ENCODE results near the gene TUBA4A. TPM values are rescaled to one million over a fixed set of nuclear protein-coding genes. Genes with fewer than 3 reads are reported as not detected.
A peak's percentile ranks its signal among the peaks of the same experiment; 100 is the strongest.

TUBA4A gene
- total and polyA plus RNA-seq, 9 of the 15 experiments (the other 6 are each of a cell fraction or from before 2014, with no cell fraction given): 25.1 to 174 (median 42.4) TPM

DNA sequence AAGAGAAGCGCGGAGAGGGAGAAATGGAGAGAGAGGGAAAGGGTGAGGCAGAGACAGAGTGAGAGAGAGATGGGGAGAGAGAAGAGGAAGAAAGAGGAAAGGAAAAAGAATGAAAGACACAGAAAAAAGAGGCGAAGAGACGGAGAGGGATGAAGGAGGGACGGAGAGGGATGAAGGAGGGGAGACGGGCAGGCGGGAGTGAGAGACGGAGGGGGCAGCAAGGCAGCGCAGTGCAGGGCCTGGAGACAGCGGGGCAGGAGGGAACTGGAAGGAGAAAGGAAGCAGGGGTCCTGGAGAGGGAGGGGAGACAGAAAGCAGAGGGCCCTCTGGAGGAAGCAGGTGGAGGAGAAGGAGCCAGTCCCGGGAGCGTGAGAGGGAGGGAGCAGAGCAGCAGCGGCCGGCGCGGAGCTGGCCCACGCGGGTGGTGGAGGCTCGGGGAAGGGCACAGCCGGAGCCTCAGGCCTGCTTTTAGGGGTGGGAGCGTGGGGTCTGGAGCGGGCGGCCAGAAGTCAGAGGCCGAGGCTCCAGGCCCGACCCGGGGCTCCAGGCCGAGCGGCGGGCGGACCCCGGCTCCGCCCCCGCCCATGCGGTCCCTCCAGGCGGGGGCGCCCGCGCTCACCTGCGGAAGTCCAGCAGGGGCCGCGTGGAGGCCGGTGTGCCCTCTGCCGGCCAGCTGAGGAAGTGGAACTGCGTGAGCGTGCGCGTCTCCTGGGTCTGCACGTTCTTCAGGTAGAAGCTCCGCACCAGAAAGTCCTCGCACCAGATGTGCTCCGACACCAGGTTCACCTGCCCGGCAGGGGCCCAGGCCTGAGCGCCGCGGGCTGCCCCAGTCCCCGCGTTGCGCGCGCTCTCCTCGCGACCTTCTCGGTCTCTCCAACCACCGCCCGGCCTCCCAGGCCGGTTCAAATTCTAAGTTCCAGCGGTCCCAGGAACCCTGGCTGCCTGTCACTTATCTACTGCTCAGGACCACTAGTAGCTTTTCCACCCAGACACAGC is 40.9 kb upstream of the TUBA4A start (continued):
- TF ChIP-seq, protein P1, sequence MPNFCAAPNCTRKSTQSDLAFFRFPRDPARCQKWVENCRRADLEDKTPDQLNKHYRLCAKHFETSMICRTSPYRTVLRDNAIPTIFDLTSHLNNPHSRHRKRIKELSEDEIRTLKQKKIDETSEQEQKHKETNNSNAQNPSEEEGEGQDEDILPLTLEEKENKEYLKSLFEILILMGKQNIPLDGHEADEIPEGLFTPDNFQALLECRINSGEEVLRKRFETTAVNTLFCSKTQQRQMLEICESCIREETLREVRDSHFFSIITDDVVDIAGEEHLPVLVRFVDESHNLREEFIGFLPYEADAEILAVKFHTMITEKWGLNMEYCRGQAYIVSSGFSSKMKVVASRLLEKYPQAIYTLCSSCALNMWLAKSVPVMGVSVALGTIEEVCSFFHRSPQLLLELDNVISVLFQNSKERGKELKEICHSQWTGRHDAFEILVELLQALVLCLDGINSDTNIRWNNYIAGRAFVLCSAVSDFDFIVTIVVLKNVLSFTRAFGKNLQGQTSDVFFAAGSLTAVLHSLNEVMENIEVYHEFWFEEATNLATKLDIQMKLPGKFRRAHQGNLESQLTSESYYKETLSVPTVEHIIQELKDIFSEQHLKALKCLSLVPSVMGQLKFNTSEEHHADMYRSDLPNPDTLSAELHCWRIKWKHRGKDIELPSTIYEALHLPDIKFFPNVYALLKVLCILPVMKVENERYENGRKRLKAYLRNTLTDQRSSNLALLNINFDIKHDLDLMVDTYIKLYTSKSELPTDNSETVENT (CRISPR knock-in tag; IDR thresholded peaks at IDR 0.05): 0 out of 2 replicates have a peak, but pooled peaks have one; percentile 36
- TF ChIP-seq, protein P2, sequence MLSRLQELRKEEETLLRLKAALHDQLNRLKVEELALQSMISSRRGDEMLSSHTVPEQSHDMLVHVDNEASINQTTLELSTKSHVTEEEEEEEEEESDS (CRISPR knock-in tag; IDR thresholded peaks at IDR 0.05): no peak
- TF ChIP-seq CC2D1A (IDR thresholded peaks at IDR 0.05): no peak
- peak; percentile 81 for TF ChIP-seq FOXP1 (CRISPR knock-in tag; IDR thresholded peaks at IDR 0.05)
- TF ChIP-seq, protein P3, sequence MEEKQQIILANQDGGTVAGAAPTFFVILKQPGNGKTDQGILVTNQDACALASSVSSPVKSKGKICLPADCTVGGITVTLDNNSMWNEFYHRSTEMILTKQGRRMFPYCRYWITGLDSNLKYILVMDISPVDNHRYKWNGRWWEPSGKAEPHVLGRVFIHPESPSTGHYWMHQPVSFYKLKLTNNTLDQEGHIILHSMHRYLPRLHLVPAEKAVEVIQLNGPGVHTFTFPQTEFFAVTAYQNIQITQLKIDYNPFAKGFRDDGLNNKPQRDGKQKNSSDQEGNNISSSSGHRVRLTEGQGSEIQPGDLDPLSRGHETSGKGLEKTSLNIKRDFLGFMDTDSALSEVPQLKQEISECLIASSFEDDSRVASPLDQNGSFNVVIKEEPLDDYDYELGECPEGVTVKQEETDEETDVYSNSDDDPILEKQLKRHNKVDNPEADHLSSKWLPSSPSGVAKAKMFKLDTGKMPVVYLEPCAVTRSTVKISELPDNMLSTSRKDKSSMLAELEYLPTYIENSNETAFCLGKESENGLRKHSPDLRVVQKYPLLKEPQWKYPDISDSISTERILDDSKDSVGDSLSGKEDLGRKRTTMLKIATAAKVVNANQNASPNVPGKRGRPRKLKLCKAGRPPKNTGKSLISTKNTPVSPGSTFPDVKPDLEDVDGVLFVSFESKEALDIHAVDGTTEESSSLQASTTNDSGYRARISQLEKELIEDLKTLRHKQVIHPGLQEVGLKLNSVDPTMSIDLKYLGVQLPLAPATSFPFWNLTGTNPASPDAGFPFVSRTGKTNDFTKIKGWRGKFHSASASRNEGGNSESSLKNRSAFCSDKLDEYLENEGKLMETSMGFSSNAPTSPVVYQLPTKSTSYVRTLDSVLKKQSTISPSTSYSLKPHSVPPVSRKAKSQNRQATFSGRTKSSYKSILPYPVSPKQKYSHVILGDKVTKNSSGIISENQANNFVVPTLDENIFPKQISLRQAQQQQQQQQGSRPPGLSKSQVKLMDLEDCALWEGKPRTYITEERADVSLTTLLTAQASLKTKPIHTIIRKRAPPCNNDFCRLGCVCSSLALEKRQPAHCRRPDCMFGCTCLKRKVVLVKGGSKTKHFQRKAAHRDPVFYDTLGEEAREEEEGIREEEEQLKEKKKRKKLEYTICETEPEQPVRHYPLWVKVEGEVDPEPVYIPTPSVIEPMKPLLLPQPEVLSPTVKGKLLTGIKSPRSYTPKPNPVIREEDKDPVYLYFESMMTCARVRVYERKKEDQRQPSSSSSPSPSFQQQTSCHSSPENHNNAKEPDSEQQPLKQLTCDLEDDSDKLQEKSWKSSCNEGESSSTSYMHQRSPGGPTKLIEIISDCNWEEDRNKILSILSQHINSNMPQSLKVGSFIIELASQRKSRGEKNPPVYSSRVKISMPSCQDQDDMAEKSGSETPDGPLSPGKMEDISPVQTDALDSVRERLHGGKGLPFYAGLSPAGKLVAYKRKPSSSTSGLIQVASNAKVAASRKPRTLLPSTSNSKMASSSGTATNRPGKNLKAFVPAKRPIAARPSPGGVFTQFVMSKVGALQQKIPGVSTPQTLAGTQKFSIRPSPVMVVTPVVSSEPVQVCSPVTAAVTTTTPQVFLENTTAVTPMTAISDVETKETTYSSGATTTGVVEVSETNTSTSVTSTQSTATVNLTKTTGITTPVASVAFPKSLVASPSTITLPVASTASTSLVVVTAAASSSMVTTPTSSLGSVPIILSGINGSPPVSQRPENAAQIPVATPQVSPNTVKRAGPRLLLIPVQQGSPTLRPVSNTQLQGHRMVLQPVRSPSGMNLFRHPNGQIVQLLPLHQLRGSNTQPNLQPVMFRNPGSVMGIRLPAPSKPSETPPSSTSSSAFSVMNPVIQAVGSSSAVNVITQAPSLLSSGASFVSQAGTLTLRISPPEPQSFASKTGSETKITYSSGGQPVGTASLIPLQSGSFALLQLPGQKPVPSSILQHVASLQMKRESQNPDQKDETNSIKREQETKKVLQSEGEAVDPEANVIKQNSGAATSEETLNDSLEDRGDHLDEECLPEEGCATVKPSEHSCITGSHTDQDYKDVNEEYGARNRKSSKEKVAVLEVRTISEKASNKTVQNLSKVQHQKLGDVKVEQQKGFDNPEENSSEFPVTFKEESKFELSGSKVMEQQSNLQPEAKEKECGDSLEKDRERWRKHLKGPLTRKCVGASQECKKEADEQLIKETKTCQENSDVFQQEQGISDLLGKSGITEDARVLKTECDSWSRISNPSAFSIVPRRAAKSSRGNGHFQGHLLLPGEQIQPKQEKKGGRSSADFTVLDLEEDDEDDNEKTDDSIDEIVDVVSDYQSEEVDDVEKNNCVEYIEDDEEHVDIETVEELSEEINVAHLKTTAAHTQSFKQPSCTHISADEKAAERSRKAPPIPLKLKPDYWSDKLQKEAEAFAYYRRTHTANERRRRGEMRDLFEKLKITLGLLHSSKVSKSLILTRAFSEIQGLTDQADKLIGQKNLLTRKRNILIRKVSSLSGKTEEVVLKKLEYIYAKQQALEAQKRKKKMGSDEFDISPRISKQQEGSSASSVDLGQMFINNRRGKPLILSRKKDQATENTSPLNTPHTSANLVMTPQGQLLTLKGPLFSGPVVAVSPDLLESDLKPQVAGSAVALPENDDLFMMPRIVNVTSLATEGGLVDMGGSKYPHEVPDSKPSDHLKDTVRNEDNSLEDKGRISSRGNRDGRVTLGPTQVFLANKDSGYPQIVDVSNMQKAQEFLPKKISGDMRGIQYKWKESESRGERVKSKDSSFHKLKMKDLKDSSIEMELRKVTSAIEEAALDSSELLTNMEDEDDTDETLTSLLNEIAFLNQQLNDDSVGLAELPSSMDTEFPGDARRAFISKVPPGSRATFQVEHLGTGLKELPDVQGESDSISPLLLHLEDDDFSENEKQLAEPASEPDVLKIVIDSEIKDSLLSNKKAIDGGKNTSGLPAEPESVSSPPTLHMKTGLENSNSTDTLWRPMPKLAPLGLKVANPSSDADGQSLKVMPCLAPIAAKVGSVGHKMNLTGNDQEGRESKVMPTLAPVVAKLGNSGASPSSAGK (IDR thresholded peaks at IDR 0.05): peak; percentile 69
- TF ChIP-seq, protein P4, sequence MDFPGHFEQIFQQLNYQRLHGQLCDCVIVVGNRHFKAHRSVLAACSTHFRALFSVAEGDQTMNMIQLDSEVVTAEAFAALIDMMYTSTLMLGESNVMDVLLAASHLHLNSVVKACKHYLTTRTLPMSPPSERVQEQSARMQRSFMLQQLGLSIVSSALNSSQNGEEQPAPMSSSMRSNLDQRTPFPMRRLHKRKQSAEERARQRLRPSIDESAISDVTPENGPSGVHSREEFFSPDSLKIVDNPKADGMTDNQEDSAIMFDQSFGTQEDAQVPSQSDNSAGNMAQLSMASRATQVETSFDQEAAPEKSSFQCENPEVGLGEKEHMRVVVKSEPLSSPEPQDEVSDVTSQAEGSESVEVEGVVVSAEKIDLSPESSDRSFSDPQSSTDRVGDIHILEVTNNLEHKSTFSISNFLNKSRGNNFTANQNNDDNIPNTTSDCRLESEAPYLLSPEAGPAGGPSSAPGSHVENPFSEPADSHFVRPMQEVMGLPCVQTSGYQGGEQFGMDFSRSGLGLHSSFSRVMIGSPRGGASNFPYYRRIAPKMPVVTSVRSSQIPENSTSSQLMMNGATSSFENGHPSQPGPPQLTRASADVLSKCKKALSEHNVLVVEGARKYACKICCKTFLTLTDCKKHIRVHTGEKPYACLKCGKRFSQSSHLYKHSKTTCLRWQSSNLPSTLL (IDR thresholded peaks at IDR 0.05): 0 out of 2 replicates have a peak, but pooled peaks have one; percentile 4
- TF ChIP-seq POLR3G (IDR thresholded peaks at IDR 0.05; ENCODE audit: extremely low read depth, insufficient read length, insufficient replicate concordance): no peak
- TF ChIP-seq NEUROD1 (IDR thresholded peaks at IDR 0.05; ENCODE audit: borderline replicate concordance, low read depth, low read length, partially characterized antibody): peak; percentile 34
